Astrocyte (in vitro differentiated cells and primary cell): Measurements from ENCODE around the gene NFE2.
"Not testable (repeated sequence)": the region's sequence is repeated elsewhere in the genome, so short reads cannot be mapped to it uniquely, and the experiment has no call there.

Experiments
- EZH2 ChIP-seq: IDR thresholded peaks from 2 replicates; pipeline ENCODE4 v1.6.1; 2012; ENCODE audit warnings: mild to moderate bottlenecking, low read length, inconsistent platforms; ENCODE audit not compliant: insufficient read depth
- TF ChIP-seq, protein P1 (sequence below): IDR thresholded peaks from 2 replicates; pipeline ENCODE4 v1.5.1; 2011; ENCODE audit warnings: low read depth, mild to moderate bottlenecking, inconsistent platforms, low read length, moderate library complexity; ENCODE audit not compliant: insufficient read depth

DNA sequence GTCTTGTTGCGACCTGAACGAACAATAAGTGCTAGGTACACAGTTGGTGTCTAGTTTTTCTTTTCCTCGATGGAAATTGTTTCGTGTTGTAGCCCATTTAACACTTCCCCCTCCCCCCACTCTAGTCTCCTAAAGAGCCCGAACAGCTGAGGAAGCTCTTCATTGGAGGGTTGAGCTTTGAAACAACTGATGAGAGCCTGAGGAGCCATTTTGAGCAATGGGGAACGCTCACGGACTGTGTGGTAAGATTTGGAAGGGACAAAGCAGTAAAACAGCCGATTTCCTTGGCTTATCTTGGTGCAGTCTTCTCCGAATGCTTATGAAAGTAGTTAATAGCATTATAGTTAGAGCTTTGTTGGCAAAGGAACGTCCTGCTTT, 19.6 kb downstream of the NFE2 start:
- TF ChIP-seq, protein P1, sequence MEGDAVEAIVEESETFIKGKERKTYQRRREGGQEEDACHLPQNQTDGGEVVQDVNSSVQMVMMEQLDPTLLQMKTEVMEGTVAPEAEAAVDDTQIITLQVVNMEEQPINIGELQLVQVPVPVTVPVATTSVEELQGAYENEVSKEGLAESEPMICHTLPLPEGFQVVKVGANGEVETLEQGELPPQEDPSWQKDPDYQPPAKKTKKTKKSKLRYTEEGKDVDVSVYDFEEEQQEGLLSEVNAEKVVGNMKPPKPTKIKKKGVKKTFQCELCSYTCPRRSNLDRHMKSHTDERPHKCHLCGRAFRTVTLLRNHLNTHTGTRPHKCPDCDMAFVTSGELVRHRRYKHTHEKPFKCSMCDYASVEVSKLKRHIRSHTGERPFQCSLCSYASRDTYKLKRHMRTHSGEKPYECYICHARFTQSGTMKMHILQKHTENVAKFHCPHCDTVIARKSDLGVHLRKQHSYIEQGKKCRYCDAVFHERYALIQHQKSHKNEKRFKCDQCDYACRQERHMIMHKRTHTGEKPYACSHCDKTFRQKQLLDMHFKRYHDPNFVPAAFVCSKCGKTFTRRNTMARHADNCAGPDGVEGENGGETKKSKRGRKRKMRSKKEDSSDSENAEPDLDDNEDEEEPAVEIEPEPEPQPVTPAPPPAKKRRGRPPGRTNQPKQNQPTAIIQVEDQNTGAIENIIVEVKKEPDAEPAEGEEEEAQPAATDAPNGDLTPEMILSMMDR, result not testable (repeated sequence)
- TF ChIP-seq EZH2, result not testable (repeated sequence)
